Measurements from ENCODE around the gene DNAH2. TPM values are rescaled to one million over a fixed set of nuclear protein-coding genes. Genes with fewer than 3 reads are reported as not detected.

DNAH2 gene
- total and polyA plus RNA-seq, 7 donors = under 0.01 to 0.36 (median 0.30) TPM; not detected in 3

DNA sequence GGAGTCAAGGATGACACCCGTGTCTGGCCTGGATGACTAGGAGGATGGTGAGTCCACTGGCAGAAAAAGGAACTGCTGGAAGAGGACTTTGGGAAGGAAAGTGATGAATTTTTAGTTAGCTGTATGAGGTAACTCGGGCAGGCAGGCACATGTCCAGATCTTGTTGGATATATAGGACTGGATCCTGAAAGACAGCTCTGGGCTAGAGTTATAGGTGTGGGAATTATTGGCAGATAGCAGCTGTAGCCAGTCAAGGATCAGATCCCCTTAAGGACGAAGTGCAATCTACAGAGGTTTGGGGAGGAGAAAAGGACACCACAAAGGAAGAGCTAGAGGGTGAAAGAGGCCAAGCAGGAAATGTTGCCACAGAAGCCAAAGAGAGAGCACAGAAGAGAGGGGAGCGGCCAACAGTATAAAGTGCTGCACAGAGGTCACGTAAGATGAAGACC lies 150.4 kb downstream of the DNAH2 start:
- intact Hi-C loops (cut with DNase I) = no loop called here
- no peaks in the 10 kb centered on the region for H3K27me3 ChIP-seq
- no peaks in the 10 kb centered on the region for H3K36me3 ChIP-seq
- TF ChIP-seq, protein P1, sequence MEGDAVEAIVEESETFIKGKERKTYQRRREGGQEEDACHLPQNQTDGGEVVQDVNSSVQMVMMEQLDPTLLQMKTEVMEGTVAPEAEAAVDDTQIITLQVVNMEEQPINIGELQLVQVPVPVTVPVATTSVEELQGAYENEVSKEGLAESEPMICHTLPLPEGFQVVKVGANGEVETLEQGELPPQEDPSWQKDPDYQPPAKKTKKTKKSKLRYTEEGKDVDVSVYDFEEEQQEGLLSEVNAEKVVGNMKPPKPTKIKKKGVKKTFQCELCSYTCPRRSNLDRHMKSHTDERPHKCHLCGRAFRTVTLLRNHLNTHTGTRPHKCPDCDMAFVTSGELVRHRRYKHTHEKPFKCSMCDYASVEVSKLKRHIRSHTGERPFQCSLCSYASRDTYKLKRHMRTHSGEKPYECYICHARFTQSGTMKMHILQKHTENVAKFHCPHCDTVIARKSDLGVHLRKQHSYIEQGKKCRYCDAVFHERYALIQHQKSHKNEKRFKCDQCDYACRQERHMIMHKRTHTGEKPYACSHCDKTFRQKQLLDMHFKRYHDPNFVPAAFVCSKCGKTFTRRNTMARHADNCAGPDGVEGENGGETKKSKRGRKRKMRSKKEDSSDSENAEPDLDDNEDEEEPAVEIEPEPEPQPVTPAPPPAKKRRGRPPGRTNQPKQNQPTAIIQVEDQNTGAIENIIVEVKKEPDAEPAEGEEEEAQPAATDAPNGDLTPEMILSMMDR (IDR thresholded peaks at IDR 0.05) = no peak
- TF ChIP-seq POLR2AphosphoS5 (IDR thresholded peaks at IDR 0.05) = no peak
- TF ChIP-seq EP300 (IDR thresholded peaks at IDR 0.05) = no peak
- TF ChIP-seq POLR2A (IDR thresholded peaks at IDR 0.05) = no peak
- H3K27ac ChIP-seq = no peak overlapping the region
- H3K9me3 ChIP-seq = no peaks in the 10 kb centered on the region
- WGBS, 2 donors = 40 to 41% methylated on average over 5 of the region's 5 CpGs
- no peak for DNase-seq
- no peak overlapping the region for H3K4me3 ChIP-seq
- peaks cover 0 to 4% (median 0%) of the 10 kb centered on the region in 4 donors for H3K4me1 ChIP-seq

- H3K4me3 ChIP-seq = no peak overlapping the region
- WGBS, 2 donors = 79 to 80% methylated on average over 4 of the region's 4 CpGs
- no peak for DNase-seq
- peaks cover 0 to 7% (median 0%) of the 10 kb centered on the region in 4 donors for H3K36me3 ChIP-seq
- intact Hi-C loops (cut with DNase I) = loop anchor here (5.0 kb wide), 1 partner anchor 239 kb away; no protein-coding TSS in a partner anchor
- H3K27me3 ChIP-seq = no peaks in the 10 kb centered on the region
- H3K9me3 ChIP-seq = no peaks in the 10 kb centered on the region
- H3K27ac ChIP-seq = no peak overlapping the region
- TF ChIP-seq EP300 (IDR thresholded peaks at IDR 0.05) = no peak
- TF ChIP-seq POLR2AphosphoS5 (IDR thresholded peaks at IDR 0.05) = no peak
- TF ChIP-seq, protein P1 (IDR thresholded peaks at IDR 0.05) = no peak
- TF ChIP-seq POLR2A (IDR thresholded peaks at IDR 0.05) = no peak
- no peaks in the 10 kb centered on the region for H3K4me1 ChIP-seq
Measured at GRCh38 chr17:7873051-7873450, 155.5 kb downstream of the DNAH2 start.

- intact Hi-C loops (cut with DNase I) = no loop called here
- TF ChIP-seq, protein P1 (IDR thresholded peaks at IDR 0.05) = no peak
- TF ChIP-seq POLR2AphosphoS5 (IDR thresholded peaks at IDR 0.05) (no peak), EP300 (IDR thresholded peaks at IDR 0.05) (no peak), POLR2A (IDR thresholded peaks at IDR 0.05) (no peak)
- Histone ChIP-seq H3K4me1 (peaks cover 0 to 9% (median 0%) of the 10 kb centered on the region in 4 donors), H3K9me3 (no peaks in the 10 kb centered on the region), H3K36me3 (peaks cover 0 to 16% (median 0%) of the 10 kb centered on the region in 4 donors), H3K27me3 (no peaks in the 10 kb centered on the region), H3K4me3 (no peak overlapping the region), H3K27ac (no peak overlapping the region)
- no peak for DNase-seq
- 80 to 91% methylated on average over 2 of the region's 2 CpGs for WGBS, 2 donors
Measured at GRCh38 chr17:7875804-7876370, 158.3 kb downstream of the DNAH2 start.

- peaks cover 0 to 24% (median 22%) of the 10 kb centered on the region in 4 donors for H3K4me1 ChIP-seq
- H3K27ac ChIP-seq = no peak overlapping the region
- H3K36me3 ChIP-seq = peaks cover 0 to 18% (median 0%) of the 10 kb centered on the region in 4 donors
- no peaks in the 10 kb centered on the region for H3K9me3 ChIP-seq
- no peak for DNase-seq
- 87 to 88% methylated on average over 7 of the region's 7 CpGs for WGBS, 2 donors
- H3K4me3 ChIP-seq = no peak overlapping the region
- intact Hi-C loops (cut with DNase I) = no loop called here
- TF ChIP-seq, protein P1 (IDR thresholded peaks at IDR 0.05) = no peak
- TF ChIP-seq EP300 (IDR thresholded peaks at IDR 0.05) (no peak), POLR2AphosphoS5 (IDR thresholded peaks at IDR 0.05) (no peak), POLR2A (IDR thresholded peaks at IDR 0.05) (no peak)
- no peaks in the 10 kb centered on the region for H3K27me3 ChIP-seq
Measured at GRCh38 chr17:7878234-7878633, 160.7 kb downstream of the DNAH2 start.

Measured in sigmoid colon (tissue), 7 donors.